Ishikawa (cell line): ENCODE measurements around the gene SLC39A13.

Experiments
- CEBPB ChIP-seq: IDR thresholded peaks from 2 replicates; pipeline ENCODE4 v1.6.1; 2012
- CREB1 ChIP-seq: IDR thresholded peaks from 2 replicates; pipeline ENCODE4 v1.6.1; 2012; ENCODE audit warnings: low read depth
- EP300 ChIP-seq: IDR thresholded peaks from 2 replicates; pipeline ENCODE4 v1.6.1; 2012; ENCODE audit warnings: borderline replicate concordance
- FOXM1 ChIP-seq: IDR thresholded peaks from 2 replicates; pipeline ENCODE4 v1.6.1; 2012; ENCODE audit warnings: low read depth, borderline replicate concordance
- MAX ChIP-seq: IDR thresholded peaks from 2 replicates; pipeline ENCODE4 v1.6.1; 2012
- RAD21 ChIP-seq: IDR thresholded peaks from 2 replicates; pipeline ENCODE4 v1.6.1; 2012; ENCODE audit warnings: low read depth
- TAF1 ChIP-seq: IDR thresholded peaks from 2 replicates; pipeline ENCODE4 v1.6.1; 2012; ENCODE audit warnings: low read depth, mild to moderate bottlenecking
- TEAD4 ChIP-seq: IDR thresholded peaks from 2 replicates; pipeline ENCODE4 v1.6.1; 2012
- USF1 ChIP-seq: IDR thresholded peaks from 2 replicates; pipeline ENCODE4 v1.6.1; 2012
- YY1 ChIP-seq: IDR thresholded peaks from 2 replicates; pipeline ENCODE4 v1.6.1; 2012; ENCODE audit warnings: low read depth
- ZBTB7A ChIP-seq: IDR thresholded peaks from 2 replicates; pipeline ENCODE4 v1.6.1; 2012; ENCODE audit warnings: low read depth
- TF ChIP-seq, protein P1 (sequence below): IDR thresholded peaks from 2 replicates; pipeline ENCODE4 v1.6.1; 2012; ENCODE audit warnings: low read depth, mild to moderate bottlenecking

- TF ChIP-seq YY1 (no peak), MAX (no peak), TAF1 (no peak), CREB1 (no peak), FOXM1 (no peak), TEAD4 (no peak), CEBPB (no peak), ZBTB7A (no peak), EP300 (no peak), RAD21 (no peak), USF1 (no peak)
- TF ChIP-seq, protein P1, sequence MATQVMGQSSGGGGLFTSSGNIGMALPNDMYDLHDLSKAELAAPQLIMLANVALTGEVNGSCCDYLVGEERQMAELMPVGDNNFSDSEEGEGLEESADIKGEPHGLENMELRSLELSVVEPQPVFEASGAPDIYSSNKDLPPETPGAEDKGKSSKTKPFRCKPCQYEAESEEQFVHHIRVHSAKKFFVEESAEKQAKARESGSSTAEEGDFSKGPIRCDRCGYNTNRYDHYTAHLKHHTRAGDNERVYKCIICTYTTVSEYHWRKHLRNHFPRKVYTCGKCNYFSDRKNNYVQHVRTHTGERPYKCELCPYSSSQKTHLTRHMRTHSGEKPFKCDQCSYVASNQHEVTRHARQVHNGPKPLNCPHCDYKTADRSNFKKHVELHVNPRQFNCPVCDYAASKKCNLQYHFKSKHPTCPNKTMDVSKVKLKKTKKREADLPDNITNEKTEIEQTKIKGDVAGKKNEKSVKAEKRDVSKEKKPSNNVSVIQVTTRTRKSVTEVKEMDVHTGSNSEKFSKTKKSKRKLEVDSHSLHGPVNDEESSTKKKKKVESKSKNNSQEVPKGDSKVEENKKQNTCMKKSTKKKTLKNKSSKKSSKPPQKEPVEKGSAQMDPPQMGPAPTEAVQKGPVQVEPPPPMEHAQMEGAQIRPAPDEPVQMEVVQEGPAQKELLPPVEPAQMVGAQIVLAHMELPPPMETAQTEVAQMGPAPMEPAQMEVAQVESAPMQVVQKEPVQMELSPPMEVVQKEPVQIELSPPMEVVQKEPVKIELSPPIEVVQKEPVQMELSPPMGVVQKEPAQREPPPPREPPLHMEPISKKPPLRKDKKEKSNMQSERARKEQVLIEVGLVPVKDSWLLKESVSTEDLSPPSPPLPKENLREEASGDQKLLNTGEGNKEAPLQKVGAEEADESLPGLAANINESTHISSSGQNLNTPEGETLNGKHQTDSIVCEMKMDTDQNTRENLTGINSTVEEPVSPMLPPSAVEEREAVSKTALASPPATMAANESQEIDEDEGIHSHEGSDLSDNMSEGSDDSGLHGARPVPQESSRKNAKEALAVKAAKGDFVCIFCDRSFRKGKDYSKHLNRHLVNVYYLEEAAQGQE = no peak
These were observed 4.8 kb upstream of the SLC39A13 start for GRCh38 chr11:47403571-47403970.
